Measurements from ENCODE around the gene RBM15. TPM values are rescaled to one million over a fixed set of nuclear protein-coding genes. Genes with fewer than 3 reads are reported as not detected.
A peak's percentile ranks its signal among the peaks of the same experiment; 100 is the strongest.

The RBM15 gene
- total RNA-seq, 1 experiment from 2014 or later: 32.1 TPM

GRCh38 chr1:110291241-110292030, 47.7 kb upstream of the RBM15 start:
- Histone ChIP-seq H3K27me3 (ENCODE audit: control insufficient read depth, insufficient read depth, low read length) (no peaks in the 10 kb centered on the region), H3K27ac (ENCODE audit: low read length) (no peak overlapping the region), H3K36me3 (ENCODE audit: control insufficient read depth, insufficient read depth, low read length) (no peaks in the 10 kb centered on the region), H3K4me3 (ENCODE audit: low read depth in 2 of 2, low read length in 2 of 2) (no peak overlapping the region), H3K4me1 (ENCODE audit: control insufficient read depth, insufficient read depth, low read length) (peaks cover 10% of the 10 kb centered on the region), H3K9me3 (ENCODE audit: control insufficient read depth, insufficient read depth, low read depth, low read length) (no peaks in the 10 kb centered on the region)
- no peak for DNase-seq (ENCODE audit: low read depth, low spot score)
- intact Hi-C loops (cut with micrococcal nuclease; ENCODE audit: unreplicated experiment): no loop called here
- ChIA-PET CTCF (interaction anchor here (0.7 kb wide), 1 partner anchor 66 kb away, joined by 5 read pairs; no protein-coding TSS in a partner anchor), POLR2A (interaction anchor here (1.2 kb wide), 1 partner anchor 105 kb away, joined by 4 read pairs; no protein-coding TSS in a partner anchor)
- ATAC-seq: no peak
- TF ChIP-seq POLR2AphosphoS5 (IDR thresholded peaks at IDR 0.05; ENCODE audit: low read depth, low read length): no peak
- no peak for TF ChIP-seq REST (IDR thresholded peaks at IDR 0.05; ENCODE audit: insufficient read depth in 1 of 2, low read depth in 2 of 2, low read length in 1 of 2)
- TF ChIP-seq TCF7L2 (IDR thresholded peaks at IDR 0.05; ENCODE audit: low read depth, low read length): no peak
- no peak for TF ChIP-seq CTCF (IDR thresholded peaks at IDR 0.05)
- no peak for TF ChIP-seq SIN3A (IDR thresholded peaks at IDR 0.05; ENCODE audit: borderline replicate concordance, insufficient read depth, low read depth, low read length)
- in situ Hi-C loops (cut with HindIII; ENCODE audit: low pct_unique_long_range_greater_than_20kb, low sequenced_read_pairs): no loop called here
- no TSS peak for BruUV-seq (replicated peaks)

GRCh38 chr1:110292031-110292741, 47.0 kb upstream of the RBM15 start:
- ChIA-PET CTCF (no interaction called here), POLR2A (interaction anchor here (0.5 to 1.2 kb wide), 3 partner anchors 38 to 106 kb away, joined by 4 to 9 read pairs (median 8); no protein-coding TSS in a partner anchor)
- Histone ChIP-seq H3K4me1 (ENCODE audit: control insufficient read depth, insufficient read depth, low read length) (peaks cover 10% of the 10 kb centered on the region), H3K27ac (ENCODE audit: low read length) (peak overlapping the region; percentile 17; the same call in 1 of the 2 replicates), H3K27me3 (ENCODE audit: control insufficient read depth, insufficient read depth, low read length) (no peaks in the 10 kb centered on the region), H3K9me3 (ENCODE audit: control insufficient read depth, insufficient read depth, low read depth, low read length) (no peaks in the 10 kb centered on the region), H3K36me3 (ENCODE audit: control insufficient read depth, insufficient read depth, low read length) (no peaks in the 10 kb centered on the region), H3K4me3 (ENCODE audit: low read depth in 2 of 2, low read length in 2 of 2) (no peak overlapping the region)
- intact Hi-C loops (cut with micrococcal nuclease; ENCODE audit: unreplicated experiment) (no loop called here), in situ Hi-C loops (cut with HindIII; ENCODE audit: low pct_unique_long_range_greater_than_20kb, low sequenced_read_pairs) (no loop called here)
- ATAC-seq: peak; percentile 77
- DNase-seq (ENCODE audit: low read depth, low spot score): no peak
- BruUV-seq (replicated peaks): no TSS peak
- no peak for TF ChIP-seq POLR2AphosphoS5 (IDR thresholded peaks at IDR 0.05; ENCODE audit: low read depth, low read length)
- no peak for TF ChIP-seq CTCF (IDR thresholded peaks at IDR 0.05)
- no peak for TF ChIP-seq SIN3A (IDR thresholded peaks at IDR 0.05; ENCODE audit: borderline replicate concordance, insufficient read depth, low read depth, low read length)
- TF ChIP-seq REST (IDR thresholded peaks at IDR 0.05; ENCODE audit: insufficient read depth in 1 of 2, low read depth in 2 of 2, low read length in 1 of 2): no peak
- no peak for TF ChIP-seq TCF7L2 (IDR thresholded peaks at IDR 0.05; ENCODE audit: low read depth, low read length)
